Measurements from ENCODE around the gene LCE1B. TPM values are rescaled to one million over a fixed set of nuclear protein-coding genes. Genes with fewer than 3 reads are reported as not detected.

The LCE1B gene
- total RNA-seq, 2 experiments from 2014 or later: not detected

- Mint-ChIP-seq H3K9me3 (ENCODE audit: low read depth) (no peaks in the 10 kb centered on the region), H3K4me3 (no peak overlapping the region), H3K27me3 (peaks cover 11% of the 10 kb centered on the region), H3K4me1 (no peaks in the 10 kb centered on the region), H3K27ac (no peak overlapping the region), H3K36me3 (ENCODE audit: low read depth) (no peaks in the 10 kb centered on the region)
- DNase-seq (no peak), ATAC-seq (no peak)
- POLR2A ChIA-PET: no interaction called here
- intact Hi-C loops (cut with DNase I, micrococcal nuclease): no loop called here
- CTCF ChIA-PET: no interaction called here
These were observed 721 bp upstream of the LCE1B start for GRCh38 chr1:152811050-152811449.

DNA sequence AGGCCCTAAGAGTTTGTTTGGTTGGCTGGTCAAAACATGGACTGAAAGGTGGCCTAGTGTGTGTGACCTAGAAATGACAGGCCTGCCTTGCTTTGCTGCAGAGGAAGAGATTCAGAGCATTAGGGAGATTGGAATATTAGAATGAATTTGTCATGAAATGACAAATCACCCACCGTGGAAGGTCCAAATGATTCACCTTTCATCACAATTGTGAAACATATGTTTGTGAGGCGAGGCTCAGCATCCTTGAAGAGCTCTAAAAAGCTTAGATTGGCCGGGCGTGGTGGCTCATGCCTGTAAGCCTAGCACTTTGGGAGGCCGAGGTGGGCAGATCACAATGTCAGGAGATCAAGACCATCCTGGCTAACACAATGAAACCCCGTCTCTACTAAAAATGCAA lies 5.5 kb downstream of the LCE1B start:
- ChIA-PET CTCF (no interaction called here), POLR2A (no interaction called here)
- DNase-seq: no peak
- Mint-ChIP-seq H3K4me3 (no peak overlapping the region), H3K4me1 (no peaks in the 10 kb centered on the region), H3K9me3 (ENCODE audit: low read depth) (no peaks in the 10 kb centered on the region), H3K36me3 (ENCODE audit: low read depth) (no peaks in the 10 kb centered on the region), H3K27ac (no peak overlapping the region), H3K27me3 (peaks cover 11% of the 10 kb centered on the region)
- intact Hi-C loops (cut with DNase I, micrococcal nuclease): no loop called here
- no peak for ATAC-seq

DNA sequence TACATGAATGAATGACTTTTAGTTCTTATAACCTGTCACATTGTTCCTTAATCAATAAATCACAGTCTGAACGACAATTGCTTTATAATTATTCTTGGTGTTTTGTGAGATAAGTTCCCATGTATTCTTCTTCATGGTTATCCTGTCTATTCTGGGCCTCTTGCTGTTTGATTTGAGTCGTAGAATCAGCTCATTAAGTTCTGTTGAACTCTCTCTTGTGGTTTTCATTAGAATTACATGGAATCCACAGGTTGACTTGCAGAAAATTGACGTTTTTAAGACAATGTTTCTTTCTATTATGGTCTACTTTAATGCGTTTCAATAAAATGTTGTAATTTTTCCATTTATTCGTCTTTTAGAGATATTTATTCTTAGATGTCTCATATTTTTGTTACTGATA lies 11.5 kb downstream of the LCE1B start:
- H3K27ac Mint-ChIP-seq: no peak overlapping the region
- intact Hi-C loops (cut with DNase I, micrococcal nuclease): no loop called here
- ATAC-seq (no peak), DNase-seq (no peak)
- H3K4me1 Mint-ChIP-seq: no peaks in the 10 kb centered on the region
- CTCF ChIA-PET: interaction anchor here (0.7 to 0.9 kb wide), 2 partner anchors 17 to 343 kb away, joined by 3 to 4 read pairs; partner anchors contain the start of gene LCE1C
- POLR2A ChIA-PET: no interaction called here
- H3K36me3 Mint-ChIP-seq (ENCODE audit: low read depth): no peaks in the 10 kb centered on the region
- H3K4me3 Mint-ChIP-seq: no peak overlapping the region
- no peaks in the 10 kb centered on the region for H3K9me3 Mint-ChIP-seq (ENCODE audit: low read depth)
- H3K27me3 Mint-ChIP-seq: peaks cover 30% of the 10 kb centered on the region

DNA sequence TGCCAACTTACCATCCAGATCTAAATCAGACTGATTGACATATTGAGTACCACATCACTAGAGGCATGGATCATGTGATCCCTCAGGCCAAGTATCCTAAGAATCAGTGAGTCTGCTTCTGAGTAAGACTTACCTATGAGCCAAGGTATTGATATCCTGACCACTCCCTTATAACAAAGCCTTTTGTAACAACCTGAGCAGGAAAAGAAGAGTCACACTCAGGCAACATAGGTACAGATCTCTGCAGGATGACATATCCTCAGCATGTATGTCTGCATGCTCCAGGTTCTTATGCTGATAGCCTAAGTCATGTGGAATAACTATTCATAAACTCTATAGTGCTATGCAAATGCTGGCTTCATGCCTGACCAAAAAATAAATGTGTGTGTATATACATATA lies 13.2 kb downstream of the LCE1B start:
- no peaks in the 10 kb centered on the region for H3K9me3 Mint-ChIP-seq (ENCODE audit: low read depth)
- DNase-seq (no peak), ATAC-seq (no peak)
- H3K4me3 Mint-ChIP-seq: no peak overlapping the region
- peaks cover 34% of the 10 kb centered on the region for H3K27me3 Mint-ChIP-seq
- H3K36me3 Mint-ChIP-seq (ENCODE audit: low read depth): no peaks in the 10 kb centered on the region
- no peak overlapping the region for H3K27ac Mint-ChIP-seq
- intact Hi-C loops (cut with DNase I, micrococcal nuclease): no loop called here
- H3K4me1 Mint-ChIP-seq: no peaks in the 10 kb centered on the region
- ChIA-PET POLR2A (no interaction called here), CTCF (no interaction called here)

DNA sequence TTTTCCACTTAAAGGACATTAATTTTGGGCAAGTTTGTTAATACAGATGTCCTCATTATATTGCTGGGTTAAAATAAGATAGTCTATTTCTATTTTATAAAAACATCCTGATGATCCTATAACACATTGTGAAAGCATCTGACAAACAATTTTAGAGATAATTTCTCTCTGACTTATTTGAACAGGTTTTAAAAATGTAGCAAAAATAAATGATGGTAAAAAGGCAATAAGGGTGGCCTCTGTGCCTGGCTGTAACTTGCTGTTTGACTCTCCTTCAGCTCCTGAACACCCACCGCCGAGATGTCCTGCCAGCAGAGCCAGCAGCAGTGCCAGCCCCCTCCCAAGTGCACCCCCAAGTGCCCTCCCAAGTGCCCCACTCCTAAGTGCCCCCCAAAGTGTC lies 15.4 kb downstream of the LCE1B start, which contains the start of gene LCE1A:
Gene LCE1A (plus strand): TSS at position 301 of the 400 bp plus-strand sequence. CDS start 0 bp downstream, at position 301.
- POLR2A ChIA-PET: no interaction called here
- intact Hi-C loops (cut with DNase I, micrococcal nuclease): no loop called here
- Mint-ChIP-seq H3K4me3 (no peak within 1 kb of the TSS), H3K36me3 (ENCODE audit: low read depth) (no peaks in the 10 kb centered on the region), H3K27ac (no peak within 1 kb of the TSS), H3K9me3 (ENCODE audit: low read depth) (no peaks in the 10 kb centered on the region), H3K27me3 (peaks cover 34% of the 10 kb centered on the region), H3K4me1 (no peaks in the 10 kb centered on the region)
- CTCF ChIA-PET: no interaction called here
- no peak for ATAC-seq
- DNase-seq: no peak

DNA sequence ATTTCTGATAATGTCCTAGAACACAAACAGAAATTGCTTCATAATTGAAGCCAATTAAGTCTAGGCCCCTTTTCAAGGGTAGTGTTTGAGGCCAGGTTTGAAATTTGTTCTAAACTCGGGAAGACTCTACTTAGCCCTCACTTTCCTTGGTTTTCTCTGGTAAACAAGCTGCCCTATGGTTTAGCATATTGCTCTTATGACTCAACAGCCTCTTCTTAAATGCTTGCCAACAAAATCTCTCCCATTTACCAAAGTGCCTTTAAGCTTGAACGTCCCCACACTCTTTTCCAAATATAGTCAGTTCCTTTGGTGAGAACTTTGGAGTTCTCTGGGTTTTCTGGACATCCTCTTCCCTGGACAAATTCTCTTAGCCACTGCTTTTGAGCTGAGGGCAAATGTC lies 25.1 kb downstream of the LCE1B start:
- Mint-ChIP-seq H3K4me3 (no peak overlapping the region), H3K4me1 (no peaks in the 10 kb centered on the region), H3K27me3 (peaks cover 14% of the 10 kb centered on the region), H3K9me3 (ENCODE audit: low read depth) (no peaks in the 10 kb centered on the region), H3K36me3 (ENCODE audit: low read depth) (no peaks in the 10 kb centered on the region), H3K27ac (no peak overlapping the region)
- no peak for DNase-seq
- CTCF ChIA-PET: no interaction called here
- intact Hi-C loops (cut with DNase I, micrococcal nuclease): no loop called here
- ATAC-seq: no peak
- POLR2A ChIA-PET: no interaction called here

GRCh38 chr1:152842556-152842955 lies 30.8 kb downstream of the LCE1B start, which contains the start of gene LCE6A:
Gene LCE6A (plus strand): TSS chr1:152842856. CDS start chr1:152843521, 665 bp downstream.
- Mint-ChIP-seq H3K27ac (no peak within 1 kb of the TSS), H3K9me3 (ENCODE audit: low read depth) (no peaks in the 10 kb centered on the region), H3K36me3 (ENCODE audit: low read depth) (no peaks in the 10 kb centered on the region)

GRCh38 chr1:152855661-152856060 lies 43.9 kb downstream of the LCE1B start:
- intact Hi-C loops (cut with DNase I, micrococcal nuclease): no loop called here
- no peaks in the 10 kb centered on the region for H3K4me1 Mint-ChIP-seq
- no peak overlapping the region for H3K4me3 Mint-ChIP-seq
- H3K27ac Mint-ChIP-seq: no peak overlapping the region
- ChIA-PET CTCF (interaction anchor here (0.7 to 1.7 kb wide), 3 partner anchors 13 to 53 kb away, joined by 3 to 7 read pairs (median 3); no protein-coding TSS in a partner anchor), POLR2A (no interaction called here)
- no peaks in the 10 kb centered on the region for H3K36me3 Mint-ChIP-seq (ENCODE audit: low read depth)
- DNase-seq (no peak), ATAC-seq (no peak)
- H3K9me3 Mint-ChIP-seq (ENCODE audit: low read depth): no peaks in the 10 kb centered on the region
- H3K27me3 Mint-ChIP-seq: peaks cover 19% of the 10 kb centered on the region

More at GRCh38 chr1:152842556-152842955, 30.8 kb downstream of the LCE1B start, which contains the start of gene LCE6A:
- Mint-ChIP-seq H3K4me3 (no peak within 1 kb of the TSS), H3K27me3 (peaks cover 10% of the 10 kb centered on the region), H3K4me1 (no peaks in the 10 kb centered on the region)
- intact Hi-C loops (cut with DNase I, micrococcal nuclease): no loop called here
- ATAC-seq (no peak), DNase-seq (no peak)
- POLR2A ChIA-PET: no interaction called here
- CTCF ChIA-PET: no interaction called here

DNA sequence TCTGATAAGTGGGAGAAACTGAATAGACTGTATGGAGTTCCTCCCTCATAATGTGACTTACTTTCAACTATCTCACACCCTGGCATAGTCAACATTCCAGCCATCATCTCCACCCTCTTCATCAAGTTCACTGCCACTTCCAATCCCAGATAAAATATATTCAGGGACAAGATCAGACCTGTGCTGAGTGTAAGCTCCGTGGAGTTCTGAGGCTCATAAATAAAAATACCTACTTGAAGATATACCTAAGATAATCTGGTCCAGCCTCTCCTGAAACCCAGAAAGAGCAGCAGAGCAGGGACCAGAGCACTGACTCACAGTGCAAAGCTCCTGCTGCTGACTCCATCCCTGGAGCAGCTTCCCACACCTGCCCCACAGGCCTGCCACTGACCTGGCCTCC lies 46.3 kb downstream of the LCE1B start:
- Mint-ChIP-seq H3K27me3 (peaks cover 18% of the 10 kb centered on the region), H3K36me3 (ENCODE audit: low read depth) (no peaks in the 10 kb centered on the region), H3K4me3 (no peak overlapping the region), H3K4me1 (no peaks in the 10 kb centered on the region), H3K9me3 (ENCODE audit: low read depth) (no peaks in the 10 kb centered on the region), H3K27ac (no peak overlapping the region)
- DNase-seq (no peak), ATAC-seq (no peak)
- ChIA-PET POLR2A (no interaction called here), CTCF (no interaction called here)
- intact Hi-C loops (cut with DNase I, micrococcal nuclease): no loop called here

GRCh38 chr1:152859696-152860095 lies 47.9 kb downstream of the LCE1B start, which contains the start of gene LCE7A:
Gene LCE7A (plus strand): TSS chr1:152859996. CDS start chr1:152860698, 702 bp downstream.
- Mint-ChIP-seq H3K36me3 (ENCODE audit: low read depth) (no peaks in the 10 kb centered on the region), H3K27ac (no peak within 1 kb of the TSS), H3K4me1 (no peaks in the 10 kb centered on the region), H3K4me3 (no peak within 1 kb of the TSS), H3K9me3 (ENCODE audit: low read depth) (no peaks in the 10 kb centered on the region), H3K27me3 (peaks cover 17% of the 10 kb centered on the region)
- ATAC-seq (no peak), DNase-seq (no peak)
- CTCF ChIA-PET: interaction anchor here (0.7 to 1.6 kb wide), 4 partner anchors 11 to 400 kb away, joined by 3 to 4 read pairs (median 3); no protein-coding TSS in a partner anchor
- POLR2A ChIA-PET: no interaction called here
- intact Hi-C loops (cut with DNase I, micrococcal nuclease): no loop called here

GRCh38 chr1:152860129-152860528 lies 48.4 kb downstream of the LCE1B start:
- Mint-ChIP-seq H3K36me3 (ENCODE audit: low read depth) (no peaks in the 10 kb centered on the region), H3K4me3 (no peak overlapping the region), H3K27me3 (peaks cover 17% of the 10 kb centered on the region), H3K9me3 (ENCODE audit: low read depth) (no peaks in the 10 kb centered on the region), H3K4me1 (no peaks in the 10 kb centered on the region), H3K27ac (no peak overlapping the region)
- ChIA-PET POLR2A (no interaction called here), CTCF (interaction anchor here (0.6 to 1.6 kb wide), 4 partner anchors 10 to 369 kb away, joined by 3 to 4 read pairs (median 4); no protein-coding TSS in a partner anchor)
- no peak for ATAC-seq
- intact Hi-C loops (cut with DNase I, micrococcal nuclease): no loop called here
- no peak for DNase-seq

GRCh38 chr1:152861374-152861773 lies 49.6 kb downstream of the LCE1B start:
- Mint-ChIP-seq H3K36me3 (ENCODE audit: low read depth) (no peaks in the 10 kb centered on the region), H3K4me3 (no peak overlapping the region), H3K9me3 (ENCODE audit: low read depth) (no peaks in the 10 kb centered on the region), H3K27me3 (peaks cover 13% of the 10 kb centered on the region), H3K4me1 (no peaks in the 10 kb centered on the region), H3K27ac (no peak overlapping the region)
- intact Hi-C loops (cut with DNase I, micrococcal nuclease): no loop called here
- ATAC-seq: no peak
- ChIA-PET CTCF (interaction anchor here (1.2 kb wide), 1 partner anchor 9 kb away, joined by 4 read pairs; no protein-coding TSS in a partner anchor), POLR2A (no interaction called here)
- no peak for DNase-seq

Measured in activated CD4-positive, alpha-beta T cell treated with anti-CD3 and anti-CD28 coated beads for 36 hours (primary cell).